Urothelium cell line (cell line): ENCODE measurements around the gene CERS3.

Source experiments
- DNase-seq: peaks from one replicate; pipeline ENCODE4 v3.0.0; 2011; ENCODE audit warnings: low spot score, mixed read lengths
- FAIRE-seq: peaks from 2 replicates; lab custom pipeline; 2011; peaks lifted over from hg19 to GRCh38; lab: Jason Lieb, UNC

CERS3 gene

DNA sequence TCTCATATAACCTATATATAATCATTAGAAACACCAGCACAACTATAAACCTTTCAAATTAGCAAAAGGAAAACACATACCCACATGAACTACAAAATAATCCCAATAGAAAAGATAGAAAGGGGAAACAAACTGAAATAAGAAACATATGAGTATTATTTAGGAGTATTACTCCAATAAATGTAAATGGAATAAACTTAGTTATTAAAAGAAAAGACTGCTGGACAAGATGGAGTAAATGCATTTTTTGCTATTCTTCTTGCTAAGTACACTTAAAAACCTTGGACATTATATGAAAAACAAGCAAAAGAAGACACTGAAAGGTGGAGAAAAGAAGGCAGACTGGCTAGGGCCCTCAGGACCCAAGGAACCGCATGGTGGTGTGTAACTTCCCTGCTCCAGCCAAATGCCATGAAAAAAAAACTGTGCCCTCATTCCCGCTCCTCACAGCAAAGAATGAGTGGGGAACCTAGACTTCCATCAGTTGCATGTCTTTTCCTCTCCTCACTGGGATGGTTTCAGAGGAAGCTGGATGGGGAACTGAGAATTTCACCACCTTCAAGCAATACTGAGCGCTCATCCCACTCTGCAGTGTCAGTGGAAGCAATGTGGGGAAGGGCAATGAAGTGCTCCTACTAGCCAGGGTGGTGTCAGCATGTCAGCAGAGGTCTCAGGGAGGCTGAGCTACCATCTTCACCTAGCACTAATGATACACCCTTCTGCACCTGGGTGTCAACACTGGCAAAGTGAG is 143.3 kb downstream of the CERS3 start:
- DNase-seq (no peak), FAIRE-seq (no peak)

DNA sequence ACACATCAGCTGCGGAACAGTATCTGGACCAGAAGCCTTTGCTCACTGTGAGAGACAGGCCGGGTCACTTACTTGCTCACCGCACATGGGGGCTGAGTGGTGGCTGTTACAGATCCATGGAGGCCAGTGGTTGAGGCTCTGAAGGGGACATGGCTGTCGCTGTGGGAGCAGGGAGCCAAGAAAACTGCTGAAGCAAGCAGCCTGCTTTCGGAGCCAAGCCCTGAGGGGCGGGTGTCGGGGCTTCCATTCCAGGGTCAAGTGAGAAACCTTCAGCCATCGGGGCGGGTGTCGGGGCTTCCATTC is 144.7 kb downstream of the CERS3 start:
- DNase-seq (no peak), FAIRE-seq (no peak)

DNA sequence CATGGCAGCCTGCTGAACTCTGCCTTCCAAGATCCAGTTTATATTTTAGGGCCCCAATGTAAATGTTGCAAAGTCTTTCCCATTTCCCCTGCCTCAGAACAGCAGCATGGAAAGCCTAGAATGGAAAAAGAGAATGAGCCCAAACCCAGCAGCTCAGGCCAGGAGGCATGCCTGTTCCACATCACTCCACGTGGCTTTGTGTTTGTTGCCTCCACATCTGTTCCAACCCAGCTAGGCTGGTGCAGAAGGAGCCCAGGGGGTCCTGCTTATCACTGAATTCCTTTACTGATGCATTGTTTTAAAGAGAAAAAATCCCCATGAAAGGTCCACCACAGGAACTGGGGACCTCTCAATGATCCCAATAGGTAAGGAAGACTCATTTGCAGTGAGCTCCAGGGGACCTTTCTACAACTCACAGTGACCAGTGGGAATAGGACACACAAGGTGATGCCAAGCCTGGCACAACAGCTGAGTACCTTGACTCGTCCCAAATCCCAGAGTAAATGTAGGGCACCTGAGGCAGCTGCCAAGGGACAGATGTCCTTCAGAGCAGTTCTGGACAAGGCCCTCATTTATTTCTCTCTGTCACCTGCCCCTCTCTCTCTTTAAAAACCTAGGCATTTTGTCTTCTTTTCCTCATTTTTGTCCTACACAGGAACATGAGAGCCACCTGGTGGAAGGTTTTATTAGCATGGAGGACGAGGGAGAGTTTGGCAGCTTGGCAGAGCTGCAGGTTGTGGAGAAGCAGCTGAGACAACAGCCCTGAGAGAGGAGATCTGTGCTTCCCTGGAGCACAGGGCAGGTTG is 145.2 kb downstream of the CERS3 start:
- no peak for FAIRE-seq
- DNase-seq, result no peak

DNA sequence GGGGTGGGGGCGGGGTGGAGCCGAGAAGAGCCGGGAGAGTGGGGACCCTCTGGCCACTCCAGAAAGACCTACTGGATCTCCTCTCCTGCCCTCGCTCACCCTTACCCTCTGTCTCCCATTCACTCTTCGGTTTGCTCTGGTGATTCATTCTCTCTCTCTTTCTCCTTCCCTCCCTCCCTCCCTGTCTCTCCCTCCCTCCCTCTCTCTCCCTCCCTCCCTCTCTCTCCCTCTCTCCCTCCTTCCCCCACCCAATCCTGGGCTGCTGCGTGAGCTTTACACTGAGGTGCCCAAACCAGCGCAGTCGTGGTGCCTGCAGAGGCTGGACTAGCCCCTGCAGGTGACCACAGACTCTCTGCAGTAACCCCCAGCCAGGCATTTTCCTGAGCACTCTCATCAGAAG is 154.8 kb downstream of the CERS3 start:
- peak; percentile 42 for FAIRE-seq

DNA sequence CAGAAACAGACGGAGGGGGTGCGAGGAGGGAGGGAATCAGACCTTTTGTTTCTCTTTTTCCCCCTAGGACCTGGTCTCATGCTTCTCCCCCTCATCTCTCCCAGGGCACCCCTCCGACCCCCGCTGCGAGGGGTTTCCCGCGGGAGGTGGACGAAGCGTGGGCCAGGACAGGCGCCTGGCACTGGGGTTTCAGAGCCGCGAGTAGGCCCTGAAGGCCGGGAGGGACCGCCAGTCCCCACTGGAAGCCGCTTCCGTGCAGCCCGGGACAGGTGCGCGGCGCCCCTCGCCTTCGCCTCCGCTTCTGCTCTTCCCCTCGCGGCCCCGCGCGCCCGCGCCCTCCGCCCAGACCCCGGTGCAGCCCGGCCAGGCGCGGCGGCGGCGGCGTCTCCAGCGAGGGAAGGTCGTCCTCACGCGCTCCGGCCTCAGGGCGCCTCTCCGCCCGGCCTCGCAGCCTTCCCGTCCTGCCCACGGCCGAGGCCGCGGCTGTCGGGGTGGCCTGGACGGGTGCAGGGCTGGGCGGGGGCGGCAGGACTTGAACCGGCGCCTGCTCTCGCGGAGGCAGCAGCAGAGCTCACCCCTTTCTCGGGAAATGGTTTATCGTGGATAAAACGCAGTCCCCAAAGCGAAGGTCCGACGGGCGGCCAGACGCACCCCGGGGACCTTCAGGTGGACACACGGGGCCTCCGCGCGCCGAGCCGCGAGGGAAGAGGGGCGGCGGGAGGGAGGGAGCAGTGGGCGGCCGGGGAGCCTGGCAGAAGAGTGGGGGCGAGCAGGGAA is 155.4 kb downstream of the CERS3 start:
- peak; percentile 51 for DNase-seq
- no peak for FAIRE-seq

More for the DNA sequence above, 154.8 kb downstream of the CERS3 start:
- peak; percentile 50 for DNase-seq

DNA sequence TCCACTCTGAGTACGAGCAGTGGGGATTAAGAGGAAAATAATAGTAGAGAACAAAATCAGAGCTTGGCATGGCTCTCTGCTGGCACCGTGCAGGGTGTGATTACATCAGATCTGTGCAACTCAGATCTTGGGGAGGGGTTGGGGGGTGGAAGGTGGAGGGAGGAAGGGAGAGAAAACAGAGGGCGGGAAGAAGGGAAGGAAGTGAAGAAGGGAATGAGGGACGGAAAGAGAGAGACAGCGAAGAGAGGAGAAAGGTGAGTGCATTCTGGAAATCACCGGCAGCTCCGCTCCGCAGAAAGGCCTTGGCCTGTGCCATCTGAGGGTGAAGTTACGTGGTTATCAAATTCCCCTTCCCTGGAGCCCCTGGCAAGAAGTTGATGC is 156.0 kb downstream of the CERS3 start:
- DNase-seq (peak; percentile 65), FAIRE-seq (no peak)

DNA sequence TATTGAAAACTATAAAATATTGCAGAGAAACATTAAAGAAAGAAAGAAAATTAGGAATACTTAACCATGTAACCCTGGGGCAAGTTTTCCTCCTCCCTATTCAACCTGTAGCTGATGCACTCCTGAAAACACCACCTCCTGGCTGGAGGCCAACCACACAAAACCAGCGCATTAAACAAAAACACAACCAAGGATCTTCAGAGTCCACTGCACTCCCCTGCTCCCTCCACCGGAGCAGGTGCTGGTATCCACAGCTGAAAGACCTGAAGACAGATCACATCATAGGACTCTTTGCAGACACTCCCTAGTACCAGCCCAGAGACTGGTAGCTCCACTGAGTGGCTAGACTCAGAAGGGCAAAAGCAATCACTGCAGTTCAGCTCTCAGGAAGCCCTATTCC is 173.4 kb downstream of the CERS3 start:
- DNase-seq (no peak), FAIRE-seq (no peak)

DNA sequence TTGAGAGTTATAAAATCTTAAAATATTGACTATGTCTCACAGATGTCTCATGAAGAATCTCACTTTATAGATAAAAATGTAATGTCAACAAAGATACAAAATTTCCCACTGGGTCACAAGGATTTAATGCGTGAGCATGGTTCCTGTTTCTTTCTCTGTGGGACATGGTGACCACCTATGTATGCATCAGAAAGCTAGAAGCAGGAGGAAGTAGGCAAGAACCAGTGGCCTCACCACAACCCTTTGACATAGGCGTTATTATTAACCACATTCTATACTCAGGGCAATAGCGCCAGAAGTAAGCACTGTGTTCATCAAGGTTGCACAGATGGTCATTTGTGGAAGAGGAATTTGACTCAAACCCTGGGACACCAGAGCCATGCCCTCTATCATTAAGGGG is 175.3 kb downstream of the CERS3 start:
- DNase-seq (no peak), FAIRE-seq (no peak)

DNA sequence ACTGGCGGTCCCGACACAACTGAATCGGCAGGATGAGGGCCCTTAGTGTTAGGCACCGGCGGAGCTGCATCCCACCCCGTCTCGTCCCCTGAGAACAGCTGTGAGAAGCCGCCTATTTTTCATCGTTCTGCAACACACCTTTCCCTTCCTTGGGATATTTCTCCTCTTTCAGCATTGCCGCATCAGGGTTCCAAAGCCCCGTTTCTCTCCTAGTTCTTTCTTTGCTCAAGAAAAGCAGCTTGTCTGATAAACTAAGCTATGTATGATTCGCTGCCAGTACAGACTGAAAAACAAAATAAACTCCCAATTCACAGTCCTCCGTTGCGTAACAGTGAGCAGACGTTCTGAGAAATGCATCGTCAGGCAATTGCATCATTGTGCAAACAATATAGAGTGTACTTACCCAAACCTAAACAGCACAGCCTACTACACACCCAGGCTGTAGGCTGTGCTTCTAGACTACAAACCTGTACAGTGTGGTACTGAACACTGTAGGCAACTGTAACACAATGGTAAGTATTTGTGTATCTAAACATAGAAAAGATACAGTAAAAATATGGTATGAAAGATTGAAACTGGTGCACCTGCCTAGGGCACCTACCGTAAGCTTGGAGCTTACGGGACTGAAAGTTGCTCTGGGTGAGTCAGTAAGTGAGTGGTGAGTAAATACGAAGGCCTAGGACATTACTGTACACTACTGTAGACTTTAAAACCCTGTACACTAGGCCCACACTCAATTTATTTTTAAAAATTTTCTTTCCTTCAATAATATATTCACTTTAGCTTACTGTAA is 178.1 kb downstream of the CERS3 start:
- no peak for DNase-seq

More for the DNA sequence above, 178.1 kb downstream of the CERS3 start:
- FAIRE-seq, result no peak
